GM12872 (cell line): ENCODE results near the gene PRKAG1.
A peak's percentile ranks its signal among the peaks of the same experiment; 100 is the strongest.

Experiments
- TF ChIP-seq, protein P1 (sequence below): IDR thresholded peaks from 3 replicates; pipeline ENCODE4 v1.5.1; 2011; ENCODE audit warnings: low read depth, mild to moderate bottlenecking, low read length, moderate library complexity; ENCODE audit not compliant: insufficient read depth

PRKAG1 gene

GRCh38 chr12:48973941-48974673, 44.5 kb downstream of the PRKAG1 start:
- TF ChIP-seq, protein P1, sequence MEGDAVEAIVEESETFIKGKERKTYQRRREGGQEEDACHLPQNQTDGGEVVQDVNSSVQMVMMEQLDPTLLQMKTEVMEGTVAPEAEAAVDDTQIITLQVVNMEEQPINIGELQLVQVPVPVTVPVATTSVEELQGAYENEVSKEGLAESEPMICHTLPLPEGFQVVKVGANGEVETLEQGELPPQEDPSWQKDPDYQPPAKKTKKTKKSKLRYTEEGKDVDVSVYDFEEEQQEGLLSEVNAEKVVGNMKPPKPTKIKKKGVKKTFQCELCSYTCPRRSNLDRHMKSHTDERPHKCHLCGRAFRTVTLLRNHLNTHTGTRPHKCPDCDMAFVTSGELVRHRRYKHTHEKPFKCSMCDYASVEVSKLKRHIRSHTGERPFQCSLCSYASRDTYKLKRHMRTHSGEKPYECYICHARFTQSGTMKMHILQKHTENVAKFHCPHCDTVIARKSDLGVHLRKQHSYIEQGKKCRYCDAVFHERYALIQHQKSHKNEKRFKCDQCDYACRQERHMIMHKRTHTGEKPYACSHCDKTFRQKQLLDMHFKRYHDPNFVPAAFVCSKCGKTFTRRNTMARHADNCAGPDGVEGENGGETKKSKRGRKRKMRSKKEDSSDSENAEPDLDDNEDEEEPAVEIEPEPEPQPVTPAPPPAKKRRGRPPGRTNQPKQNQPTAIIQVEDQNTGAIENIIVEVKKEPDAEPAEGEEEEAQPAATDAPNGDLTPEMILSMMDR: peak; percentile 81

DNA sequence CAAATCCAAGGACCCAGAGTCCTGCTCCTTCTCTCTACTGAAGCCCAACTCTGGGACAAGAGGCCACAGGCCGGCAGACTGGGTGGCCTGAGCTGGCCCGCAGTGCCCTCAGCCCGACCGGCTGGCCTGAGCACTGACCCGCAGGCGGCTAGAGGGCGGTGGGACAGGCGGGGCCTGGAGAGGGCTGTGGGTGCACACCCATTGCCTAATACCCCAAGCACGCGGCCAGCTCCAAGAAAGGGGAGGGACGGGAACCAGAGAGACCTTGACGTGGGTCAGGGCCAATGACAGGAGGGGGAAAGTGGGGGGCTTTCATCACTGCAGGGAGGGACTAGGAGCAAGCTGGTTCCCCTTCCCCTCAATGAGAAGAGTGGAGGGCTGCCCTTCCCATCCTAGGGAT, 45.0 kb downstream of the PRKAG1 start:
- TF ChIP-seq, protein P1: no peak

GRCh38 chr12:48972952-48973483, 45.6 kb downstream of the PRKAG1 start:
- TF ChIP-seq, protein P1: no peak; the same call in 2 of the 3 replicates

- TF ChIP-seq, protein P1: peak; percentile 30; the same call in 2 of the 3 replicates
These were observed 46.2 kb downstream of the PRKAG1 start for GRCh38 chr12:48972213-48972951.

- TF ChIP-seq, protein P1: no peak
These were observed 47.8 kb downstream of the PRKAG1 start for GRCh38 chr12:48970702-48971334.

DNA sequence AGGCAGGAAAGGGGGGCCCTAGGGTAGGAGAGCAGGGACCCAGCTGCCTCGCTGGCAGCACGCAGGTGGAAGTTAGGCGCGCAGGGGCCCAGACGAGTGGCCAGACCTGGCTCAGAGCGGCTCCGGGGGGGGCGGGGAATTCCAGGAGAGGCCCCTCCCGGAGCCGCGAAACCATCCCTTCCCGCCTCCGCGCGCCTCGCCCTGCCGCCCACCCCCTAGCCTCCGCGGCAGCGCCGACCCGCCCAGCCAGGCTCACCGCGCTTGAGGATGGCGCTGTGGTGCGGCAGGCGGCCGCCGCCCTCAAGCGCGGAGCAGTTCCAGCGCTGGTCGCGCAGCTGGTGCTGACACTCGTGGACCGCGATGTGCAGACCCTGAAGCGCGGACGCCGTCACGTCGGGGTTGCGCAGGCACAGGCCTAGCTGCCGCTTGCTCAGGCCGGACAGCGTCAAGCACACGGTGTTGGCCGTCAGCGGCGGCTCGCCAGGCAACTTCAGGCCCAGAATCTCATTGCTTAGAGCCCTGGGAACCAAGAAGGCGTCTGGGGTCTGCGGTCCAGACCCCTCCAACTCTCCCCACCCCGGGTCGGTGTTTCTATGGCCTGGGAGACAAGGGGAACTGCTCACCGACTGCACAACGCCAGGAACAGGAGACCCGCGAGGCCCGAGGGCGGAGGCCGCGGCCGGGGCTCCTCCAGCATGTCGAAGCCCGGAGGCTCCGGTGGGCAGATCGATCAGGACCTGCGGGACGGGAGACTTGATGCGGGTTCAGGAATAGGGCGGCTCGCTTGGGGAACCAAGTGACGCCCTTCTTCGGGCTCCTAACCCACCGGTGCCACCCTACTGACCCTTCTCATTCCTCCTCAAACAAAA, 48.5 kb downstream of the PRKAG1 start:
- TF ChIP-seq, protein P1: 0 out of 3 replicates have a peak, but pooled peaks have one; percentile 14
